NCI-H2029 treated with DMSO at 0.1 percent for 48 hours (cell line): ENCODE results near the gene MVD.

ENCODE experiments used
- DNase-seq: peaks from one replicate; lab custom pipeline; 2025; lab: John Stamatoyannopoulos, UW

MVD gene

GRCh38 chr16:88606148-88606757 is 56.6 kb downstream of the MVD start:
- no peak for DNase-seq

- DNase-seq: no peak
Observed at GRCh38 chr16:88605186-88606147, 57.4 kb downstream of the MVD start.

- DNase-seq: no peak
Observed at GRCh38 chr16:88602091-88602490, 60.8 kb downstream of the MVD start.
